HK-2 (cell line): ENCODE measurements around the gene BRD3OS.
A peak's percentile ranks its signal among the peaks of the same experiment; 100 is the strongest.

Experiments
- DNase-seq: peaks from one replicate; pipeline ENCODE4 v3.0.0-alpha.2; 2018; ENCODE audit not compliant: unreplicated experiment

The BRD3OS gene, protein sequence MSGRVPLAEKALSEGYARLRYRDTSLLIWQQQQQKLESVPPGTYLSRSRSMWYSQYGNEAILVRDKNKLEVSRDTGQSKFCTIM

DNA sequence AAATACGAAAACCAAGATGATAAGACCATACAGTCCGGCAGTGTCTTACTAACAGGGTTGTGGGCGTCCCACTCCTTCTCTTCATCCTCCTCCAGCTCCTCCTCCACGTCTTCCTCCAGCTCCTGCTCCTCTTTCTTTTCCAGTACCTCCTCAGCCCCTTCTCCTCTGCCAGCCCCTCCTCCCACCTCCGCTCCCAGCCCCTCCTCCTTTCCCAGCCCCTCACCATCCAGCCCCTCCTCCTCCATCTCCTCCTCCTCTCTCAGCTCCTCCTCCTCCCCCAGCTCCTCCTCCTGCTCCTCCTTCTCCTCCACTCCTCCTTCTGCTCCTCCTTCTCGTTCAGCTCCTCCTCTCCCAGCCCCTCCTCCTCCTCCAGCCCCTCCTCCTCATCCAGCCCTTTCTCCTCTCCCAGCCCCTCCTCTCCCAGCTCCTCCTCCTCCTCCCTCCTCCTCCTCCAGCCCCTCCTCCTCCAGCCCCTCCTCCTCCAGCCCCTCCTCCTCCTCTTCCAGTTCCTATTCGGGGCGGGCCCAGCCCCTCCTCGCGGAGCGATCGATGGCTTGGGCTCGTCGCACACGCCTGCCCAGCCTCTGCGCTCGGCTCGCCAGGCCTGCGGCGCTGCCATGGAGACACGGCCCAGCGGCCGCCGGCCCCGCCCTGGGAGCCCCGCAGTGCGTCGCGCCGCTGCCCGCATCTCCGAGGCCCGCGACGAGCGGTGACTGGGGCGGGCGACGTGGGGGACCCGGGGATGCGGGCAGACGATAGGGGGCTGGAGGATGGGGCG, at the start of gene BRD3OS:
Gene BRD3OS, plus strand, starts transcription at position 654 of the 778 bp plus-strand sequence. CDS start 1,267 bp downstream, outside the sequence.
- peak; percentile 100 for DNase-seq

DNA sequence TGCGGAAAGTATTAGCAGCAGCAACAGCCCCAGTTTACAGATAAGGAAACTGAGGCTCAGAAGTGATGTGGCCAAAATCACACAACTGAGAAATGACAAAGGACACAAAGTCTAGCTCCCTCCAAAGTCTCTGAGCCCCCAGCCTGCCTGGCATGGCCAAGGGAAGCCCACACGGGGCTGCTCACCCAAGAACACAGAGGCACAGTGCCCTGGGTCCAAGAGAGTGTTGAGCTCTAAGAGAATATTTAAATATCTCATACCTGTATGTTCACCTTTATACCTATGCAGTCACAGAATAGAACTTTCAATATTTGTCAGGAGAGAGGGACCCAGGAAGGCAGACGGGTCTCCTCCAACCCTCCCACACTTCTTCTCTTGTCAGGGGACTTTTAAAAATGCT, 49.8 kb upstream of the BRD3OS start:
- DNase-seq = no peak

DNA sequence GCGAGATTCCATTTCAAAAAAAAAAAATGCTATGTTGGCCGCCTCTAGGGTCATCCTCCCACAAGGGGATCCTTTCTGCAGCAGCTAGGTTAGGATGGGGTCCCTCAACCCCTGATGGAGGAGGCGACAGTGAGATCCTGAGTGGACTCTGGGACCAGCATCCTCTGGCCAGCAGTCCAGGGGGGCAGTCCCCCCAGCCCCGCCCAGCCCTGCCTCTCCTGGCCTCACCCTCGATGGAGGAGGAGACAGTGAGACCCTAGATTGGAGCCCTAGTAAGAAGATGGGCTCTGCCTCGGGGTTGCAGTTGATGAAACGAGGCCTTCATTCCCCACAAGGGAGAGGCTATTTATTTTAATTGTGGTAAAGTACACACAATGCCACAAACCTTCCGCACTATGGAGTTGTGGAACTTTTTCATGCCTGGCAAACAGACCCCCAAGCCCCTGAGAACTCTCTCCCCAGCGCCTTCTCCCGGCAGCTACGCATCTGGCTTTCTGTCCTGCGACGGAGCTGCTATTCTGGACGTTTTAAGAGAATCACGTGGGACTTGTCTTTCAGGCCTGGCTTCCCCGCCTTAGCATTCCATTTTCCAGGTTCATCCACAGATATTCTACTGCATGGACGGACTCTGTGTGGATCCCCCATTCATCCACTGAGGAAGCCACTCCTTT, 49.0 kb upstream of the BRD3OS start:
- no peak for DNase-seq

DNA sequence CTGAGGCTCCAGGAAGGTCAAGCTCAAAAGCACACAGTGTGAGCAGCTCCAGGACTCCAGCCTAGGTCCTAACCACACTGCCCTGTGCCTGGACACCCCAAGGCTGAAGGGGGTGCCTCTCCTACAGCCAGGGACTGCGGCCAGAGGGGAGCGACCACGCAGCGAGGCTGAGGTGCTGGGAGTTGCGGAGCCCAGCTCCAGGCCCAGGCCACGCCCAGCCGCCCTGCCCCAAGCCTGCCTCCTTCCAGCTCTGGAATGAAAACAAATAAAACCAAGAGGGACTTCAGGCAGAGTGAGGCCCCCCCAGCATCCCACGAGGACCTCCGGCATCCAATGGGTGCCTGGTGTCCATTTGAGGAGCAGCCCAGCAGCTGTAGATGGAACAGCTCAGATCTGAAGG, 48.4 kb upstream of the BRD3OS start:
- no peak for DNase-seq

DNA sequence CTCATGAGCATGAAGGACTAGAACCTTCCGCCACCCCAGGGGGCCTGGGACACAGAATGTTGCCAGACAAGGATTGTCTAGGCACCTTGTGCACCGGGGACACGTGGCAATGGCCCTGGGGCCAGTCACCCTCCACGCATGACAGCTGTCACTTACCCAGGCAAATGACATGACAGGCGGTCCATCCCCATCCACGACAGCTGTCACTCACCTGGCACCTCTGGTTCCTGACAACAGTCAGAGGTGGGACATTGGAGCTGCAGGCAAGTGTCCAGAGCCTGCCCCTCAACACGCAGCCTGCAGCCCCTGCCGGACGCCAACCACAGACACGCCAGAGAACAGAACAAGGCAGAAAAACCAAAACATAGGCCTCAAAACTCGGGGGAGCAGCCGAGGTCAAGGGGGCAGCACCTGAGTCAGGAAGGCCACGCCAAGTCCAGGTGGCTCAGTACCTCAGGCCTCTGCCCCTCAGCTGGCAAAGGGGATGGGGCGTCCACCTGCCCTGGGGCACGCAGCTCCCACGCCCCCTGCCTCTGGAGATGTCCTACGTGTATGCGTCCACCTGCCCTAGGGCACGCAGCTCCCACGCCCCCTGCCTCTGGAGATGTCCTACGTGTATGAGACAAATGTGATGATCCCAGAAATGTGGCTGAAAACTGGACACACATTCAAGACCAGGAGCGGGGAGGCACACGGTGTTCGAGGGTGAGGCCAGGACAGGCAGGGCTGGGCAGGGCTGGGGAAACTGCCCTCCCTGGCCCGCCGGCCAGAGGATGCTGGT, 47.7 kb upstream of the BRD3OS start:
- no peak for DNase-seq

DNA sequence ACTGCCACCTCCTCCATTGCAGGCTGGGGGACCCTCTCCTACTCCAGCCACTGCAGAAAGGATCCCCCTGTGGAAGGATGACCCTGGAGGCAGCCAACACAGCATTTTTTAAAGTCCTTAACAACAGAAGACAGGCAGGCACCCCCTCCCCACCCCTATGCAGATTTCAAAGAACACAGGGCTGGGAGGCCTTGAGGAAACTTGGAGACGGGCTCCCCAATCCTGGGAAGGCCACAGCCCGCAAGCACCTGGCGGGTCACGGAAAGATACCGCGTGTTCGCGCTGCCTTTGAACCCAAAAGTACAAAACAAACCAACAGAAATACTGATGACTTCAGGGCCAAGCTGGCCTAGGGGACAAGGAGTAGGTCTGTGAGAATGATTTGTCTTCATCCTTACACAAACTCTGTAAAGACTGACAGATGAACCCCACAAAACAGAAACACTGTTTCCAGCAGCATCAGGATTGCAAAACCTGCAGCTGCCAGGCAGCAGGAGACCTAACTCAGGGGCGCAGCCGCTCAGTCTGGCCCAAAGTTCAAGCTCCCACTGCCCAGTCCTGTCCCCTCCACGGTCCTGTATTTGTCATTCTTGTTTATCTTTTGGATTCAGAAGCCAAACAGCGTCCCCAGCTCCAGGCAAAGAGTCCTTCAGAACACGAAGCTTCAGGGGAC, 46.9 kb upstream of the BRD3OS start:
- DNase-seq = no peak

DNA sequence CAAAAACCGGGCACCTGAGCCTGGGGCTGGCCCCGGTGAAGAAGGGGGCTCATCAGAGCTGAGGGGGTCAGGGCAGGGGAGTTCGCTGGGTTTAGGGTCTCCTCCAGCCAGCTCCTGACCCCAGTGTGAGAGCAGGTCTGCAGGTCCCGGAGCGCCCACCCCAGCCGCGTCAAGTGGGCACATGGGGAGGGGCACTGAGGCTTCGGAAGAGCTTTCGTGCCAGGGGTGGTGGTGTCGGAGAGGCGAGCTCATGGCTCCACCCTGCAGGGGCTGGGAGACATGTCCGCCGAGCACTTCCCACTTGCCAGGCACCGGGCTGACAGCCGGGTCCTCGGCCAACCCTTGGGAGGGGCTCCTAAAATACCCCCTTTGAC, 46.4 kb upstream of the BRD3OS start:
- no peak for DNase-seq

DNA sequence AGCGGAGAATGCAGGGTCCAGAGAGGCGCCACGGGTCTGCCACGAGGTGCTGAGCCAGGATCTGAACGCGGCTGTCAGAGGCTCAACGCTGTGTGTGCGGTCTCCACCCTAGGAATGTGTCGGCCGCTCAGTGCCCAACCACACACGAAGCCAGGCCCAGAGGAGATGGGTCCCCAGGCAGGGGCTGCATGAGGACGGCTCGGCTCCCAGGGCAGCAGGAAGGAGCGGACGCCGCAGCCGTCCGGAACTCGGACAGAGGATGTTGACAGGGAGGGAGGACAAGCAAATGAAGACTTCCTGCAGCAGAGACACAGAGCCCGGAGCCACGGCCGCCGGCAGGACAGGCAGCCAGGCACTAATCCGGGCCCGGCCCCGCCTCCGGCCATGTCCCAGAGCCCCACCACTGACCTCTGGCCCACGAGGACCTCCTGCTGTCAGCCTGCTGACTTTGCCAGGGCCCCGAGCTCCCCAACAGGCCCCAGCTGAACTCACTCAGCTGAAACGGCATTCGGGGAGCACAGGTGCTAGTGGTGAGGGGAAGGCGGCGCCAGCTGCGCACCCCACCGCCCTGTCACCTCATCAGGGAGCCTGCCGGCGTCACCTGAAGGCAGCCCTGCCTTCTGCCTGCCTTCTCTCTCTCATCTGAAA, 45.9 kb upstream of the BRD3OS start:
- no peak for DNase-seq

DNA sequence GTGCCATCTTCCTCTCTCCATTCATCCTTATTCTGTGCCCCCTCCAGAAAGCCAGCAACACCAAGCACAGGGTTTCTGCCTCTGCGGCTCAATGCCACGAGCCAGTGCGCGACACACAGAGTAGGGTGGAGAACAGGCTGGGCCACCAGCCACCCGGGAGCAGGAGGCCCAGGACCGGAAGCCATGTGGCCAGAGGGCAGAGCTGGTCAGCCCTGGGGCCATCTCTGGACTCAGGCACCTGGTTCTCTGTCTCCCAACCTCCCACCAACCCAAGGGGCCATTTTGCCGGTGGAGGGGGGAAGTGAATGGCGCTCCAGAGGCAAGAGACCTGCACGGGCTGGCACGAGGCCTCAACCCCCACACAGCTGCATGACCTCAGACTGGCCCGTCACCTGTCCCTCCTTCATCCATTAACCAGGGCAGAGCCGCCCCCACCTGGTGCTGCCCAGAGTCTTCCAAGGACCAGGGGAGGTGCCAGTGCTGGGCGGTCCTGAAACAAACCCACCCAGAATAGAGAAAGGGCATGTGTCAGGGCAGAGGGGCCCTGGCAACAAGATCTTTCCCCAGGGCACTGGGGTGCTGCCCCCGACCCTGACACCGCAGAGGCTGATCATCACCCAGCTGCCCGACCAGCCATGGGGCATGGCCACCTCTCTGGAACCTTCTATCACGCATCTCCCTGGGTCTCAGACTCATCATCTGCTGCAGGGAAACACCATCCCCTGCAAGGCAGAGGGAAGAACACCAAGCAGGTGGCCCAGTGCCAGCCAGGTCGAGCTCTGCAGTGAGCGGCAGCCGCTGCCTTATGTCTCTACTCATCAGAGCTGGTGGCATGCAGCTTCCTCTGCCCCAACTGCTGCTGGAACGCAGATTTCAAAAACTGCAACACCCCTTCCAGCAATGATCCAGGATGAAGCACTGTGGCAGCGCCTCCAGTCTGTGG, 45.1 kb upstream of the BRD3OS start:
- DNase-seq = no peak

DNA sequence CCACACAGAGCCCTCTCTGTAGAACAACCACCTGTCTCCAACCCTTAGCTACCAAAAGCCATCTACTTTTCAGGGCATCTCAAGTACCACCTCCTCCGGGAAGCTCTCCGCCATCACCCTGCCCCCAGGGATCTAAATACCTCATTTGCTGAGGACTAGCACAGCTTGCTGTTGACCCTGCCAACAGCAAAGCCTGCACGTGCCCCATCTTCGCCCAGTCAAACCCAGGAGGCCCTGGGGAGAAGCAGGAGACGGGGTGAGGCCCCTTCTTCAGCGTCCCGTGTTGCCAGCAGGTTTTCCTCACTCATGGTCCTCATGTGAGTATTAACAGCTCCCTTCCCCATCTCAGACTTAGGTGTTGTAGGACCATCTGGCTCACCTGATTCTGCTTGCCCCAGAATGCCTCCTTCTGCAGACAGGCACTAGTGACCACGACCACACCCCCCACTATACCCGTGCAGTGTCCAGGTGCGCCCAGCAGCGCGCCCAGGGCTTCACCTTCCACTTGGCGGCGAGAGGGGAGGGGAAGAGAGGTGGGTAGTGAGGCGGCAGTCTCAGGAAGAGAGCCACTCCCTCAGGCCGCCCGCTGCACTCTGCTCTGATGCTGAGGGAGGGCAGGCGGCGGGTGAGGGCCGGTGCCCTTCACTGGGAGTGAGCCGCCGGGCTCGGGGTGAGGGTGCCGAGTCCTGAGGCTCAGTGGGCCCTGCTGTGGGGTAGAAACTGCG, 44.3 kb upstream of the BRD3OS start:
- DNase-seq = no peak

DNA sequence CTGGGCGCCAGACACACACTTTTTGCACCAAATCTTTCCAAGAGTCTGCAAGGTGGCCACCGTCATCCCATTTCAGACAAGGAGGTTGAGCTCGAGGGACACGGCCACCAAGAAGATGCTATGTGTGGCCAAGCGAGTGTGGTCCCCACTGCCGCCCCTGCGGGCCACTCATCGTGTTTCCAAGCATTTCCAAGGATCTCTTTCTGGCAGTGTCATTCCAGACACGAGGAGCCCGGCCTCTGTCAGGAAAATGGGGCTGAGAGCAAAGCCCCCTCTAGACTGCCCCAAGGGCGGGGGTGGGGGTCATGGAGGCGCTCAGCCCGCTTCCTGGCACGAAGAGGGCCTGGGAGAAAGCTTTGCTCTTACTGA, 43.7 kb upstream of the BRD3OS start:
- no peak for DNase-seq

DNA sequence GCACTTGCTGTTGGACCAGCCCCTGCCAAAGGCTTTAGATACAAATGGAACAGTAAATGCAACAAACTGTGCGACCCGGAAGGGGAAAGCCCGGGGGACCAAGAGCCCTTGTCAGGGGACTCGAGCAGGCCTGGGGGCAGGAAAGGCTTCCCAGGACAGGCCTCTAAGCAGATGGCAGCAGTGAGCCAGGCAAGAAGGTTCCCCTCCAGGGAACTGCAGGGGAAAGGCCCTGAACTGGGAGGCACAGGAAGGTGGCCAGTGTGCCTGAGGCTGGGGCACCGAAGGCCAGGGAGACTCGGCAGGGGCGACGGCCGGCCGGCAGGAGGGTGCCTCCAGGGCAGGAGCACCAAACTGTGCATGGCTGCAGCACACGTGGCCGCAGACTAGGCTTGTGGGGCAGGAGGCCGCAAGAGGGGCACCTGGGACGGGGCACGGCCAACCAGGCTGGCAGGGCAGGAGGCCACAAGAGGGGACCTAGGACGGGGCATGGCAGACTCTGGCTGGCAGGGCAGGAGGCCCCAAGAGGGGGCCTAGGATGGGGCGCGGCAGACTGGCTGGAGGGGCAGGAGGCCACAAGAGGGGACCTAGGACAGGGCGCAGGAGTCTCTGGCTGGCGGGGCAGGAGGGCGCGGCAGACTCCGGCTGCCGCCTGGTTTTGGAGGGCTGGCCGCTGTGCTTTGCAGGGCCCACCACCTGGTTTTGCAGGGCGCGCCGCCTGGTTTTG, 43.2 kb upstream of the BRD3OS start:
- no peak for DNase-seq

DNA sequence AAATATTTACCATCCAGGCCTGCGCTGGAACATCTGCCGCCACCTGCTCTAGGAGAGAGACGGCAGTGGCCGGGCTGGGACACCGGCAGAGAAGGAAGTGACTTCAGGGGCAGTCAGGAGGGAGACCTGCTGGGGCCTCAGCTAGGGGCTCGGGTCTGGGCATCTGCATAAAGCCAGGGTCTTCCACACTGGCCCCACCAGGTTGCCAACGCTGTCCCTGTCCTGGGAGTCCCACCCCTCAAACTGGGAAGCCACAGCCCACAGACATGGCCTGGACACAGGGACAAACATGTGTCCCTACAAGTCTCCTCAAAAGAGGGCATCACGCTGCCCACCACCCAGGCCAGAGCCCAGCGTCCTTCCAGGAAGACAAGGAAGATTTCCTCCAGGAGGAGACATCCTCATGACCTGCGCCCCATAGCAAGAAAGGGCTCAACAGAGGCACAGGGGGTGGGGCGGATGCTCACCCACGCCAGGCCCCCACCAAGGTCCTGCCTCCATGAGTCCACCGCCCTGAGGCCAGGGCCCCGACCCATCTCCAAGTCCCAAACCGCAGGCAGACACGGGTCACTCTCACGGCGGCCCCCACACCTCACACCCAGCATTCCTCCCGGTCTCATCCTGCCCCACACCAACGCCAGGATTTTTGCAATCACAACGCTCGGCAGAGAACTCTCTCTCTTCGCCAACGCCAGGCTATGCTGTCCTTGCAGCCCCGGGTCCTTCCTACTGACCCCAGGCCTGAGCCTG, 42.1 kb upstream of the BRD3OS start:
- no peak for DNase-seq

DNA sequence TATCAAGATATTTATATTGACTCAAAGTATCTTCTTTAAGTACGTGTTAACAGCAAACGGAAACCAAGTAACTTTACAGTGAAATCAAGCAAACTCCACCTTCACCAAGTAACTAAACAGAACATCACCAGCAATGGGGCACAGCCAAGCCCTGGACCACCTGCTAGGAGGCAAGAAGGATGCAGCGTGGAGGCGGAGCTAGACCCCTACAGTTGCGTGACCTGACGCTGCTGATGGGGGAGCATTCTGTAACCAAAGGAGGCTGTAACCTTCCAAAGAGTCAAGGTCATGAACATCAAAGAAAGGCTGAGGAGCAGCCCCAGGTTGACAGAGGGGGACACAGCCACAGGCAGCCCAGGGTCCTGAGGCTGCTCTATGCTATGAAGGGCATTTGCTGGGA, 39.2 kb upstream of the BRD3OS start:
- DNase-seq = no peak

DNA sequence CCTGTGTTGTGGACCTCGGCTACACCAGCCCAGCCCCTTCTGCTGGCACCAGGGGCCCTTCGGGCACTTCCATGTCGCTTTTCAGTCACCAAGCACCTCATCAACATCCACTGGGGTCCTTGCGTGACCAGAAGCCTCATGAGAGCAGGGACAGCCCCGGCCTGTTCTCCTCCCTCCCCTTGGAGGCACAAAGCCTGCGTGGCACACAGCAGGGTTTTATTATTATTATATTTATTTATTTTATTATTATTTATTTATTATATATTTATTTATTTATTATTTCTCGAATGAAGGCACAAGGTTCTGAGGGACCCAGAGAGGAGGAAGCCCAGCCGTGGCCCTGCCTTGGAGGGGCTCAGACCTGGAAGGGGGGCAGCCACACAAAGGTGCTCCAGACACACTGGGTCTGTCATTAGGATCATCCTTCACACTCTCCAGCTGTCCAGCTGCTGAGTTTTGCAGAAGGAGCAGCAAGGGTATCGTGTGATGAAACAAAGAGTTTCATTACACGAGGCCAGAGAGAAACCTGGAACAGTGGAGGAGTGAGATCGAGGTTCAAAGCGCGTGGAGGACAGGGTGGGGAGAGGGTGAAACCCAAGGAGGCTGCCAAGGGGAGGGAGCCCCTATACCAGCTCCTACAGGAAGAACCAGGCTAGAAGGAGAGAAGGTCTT, 38.4 kb upstream of the BRD3OS start:
- DNase-seq = no peak

DNA sequence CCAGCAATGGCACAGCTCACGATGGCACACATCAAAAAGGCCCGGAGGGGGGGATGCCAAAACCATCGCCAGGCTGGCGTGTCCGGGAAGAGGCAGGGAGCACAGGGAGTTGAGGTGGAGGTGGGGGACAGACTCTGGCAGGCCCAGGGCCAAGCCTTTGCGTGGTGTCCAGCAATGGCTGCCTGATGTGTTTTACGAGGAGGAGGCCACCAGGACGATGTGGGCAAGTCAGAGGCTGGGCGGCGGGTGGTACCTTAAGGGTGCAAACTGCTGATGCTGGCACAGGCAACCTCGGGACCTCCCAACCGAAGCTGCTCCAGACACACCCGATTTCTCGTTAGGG, 37.9 kb upstream of the BRD3OS start:
- no peak for DNase-seq

DNA sequence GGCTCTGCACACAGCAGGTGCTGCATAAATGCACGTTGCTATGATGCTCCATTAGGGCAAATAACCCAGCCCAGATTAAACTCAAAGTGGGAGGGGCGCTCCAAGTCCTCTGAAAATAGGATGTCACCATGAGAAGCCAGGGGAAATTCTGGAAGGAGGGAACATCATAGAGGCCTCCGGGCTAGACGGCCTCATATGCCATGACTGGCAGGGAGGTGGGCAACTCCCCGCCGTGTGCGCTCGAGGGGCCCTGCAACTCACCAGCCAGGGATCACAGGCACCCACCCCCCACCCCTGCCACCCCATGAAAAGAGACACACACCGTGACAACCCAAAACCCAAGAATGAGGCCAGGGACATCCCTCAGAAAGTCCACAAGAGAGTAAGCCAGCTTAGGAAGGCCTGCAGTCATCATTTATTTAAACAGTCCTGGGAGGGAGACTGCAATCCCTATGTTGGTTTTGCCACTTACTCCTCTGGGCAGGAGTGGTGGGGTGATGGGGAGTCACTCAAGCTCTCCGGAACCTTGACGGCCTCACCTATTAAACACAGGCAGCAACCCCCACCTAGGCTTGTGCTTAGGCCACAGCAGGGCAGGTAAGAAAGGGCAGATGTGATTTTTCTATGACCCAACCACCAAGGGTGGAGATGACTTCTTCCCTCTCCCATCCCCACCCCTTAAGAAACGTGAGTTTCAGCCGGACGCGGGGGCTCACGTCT, 37.2 kb upstream of the BRD3OS start:
- DNase-seq = no peak
